Hematopoietic multipotent progenitor cell treated with erythropoietin and hydrocortisone succinate and interleukin-3 and kit ligand, for 17 days (in vitro differentiated cells): Measurements from ENCODE around the gene MMP28.

ENCODE experiments used
- DNase-seq: peaks from one replicate; pipeline ENCODE4 v3.0.0-alpha.2; 2015; ENCODE audit warnings: low spot score

The MMP28 gene

GRCh38 chr17:35726127-35726952 is 69.1 kb downstream of the MMP28 start:
- no peak for DNase-seq

DNA sequence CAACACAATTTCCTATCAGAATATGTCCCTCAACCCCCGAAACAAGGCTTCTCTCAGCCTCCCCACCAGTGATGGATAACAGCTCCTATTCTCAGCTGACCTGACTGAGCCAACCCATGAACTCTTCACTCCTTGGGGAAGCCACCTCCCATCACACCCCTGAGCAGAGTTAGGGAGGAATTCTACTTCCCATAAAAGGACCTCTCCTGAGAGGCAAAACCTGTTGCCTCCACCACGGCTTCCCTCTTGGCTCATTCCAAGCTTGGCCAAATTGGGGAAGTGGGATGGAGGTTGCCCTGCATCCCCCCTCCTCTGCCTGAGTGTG is 69.7 kb downstream of the MMP28 start:
- DNase-seq, result no peak

GRCh38 chr17:35725058-35725457 is 70.4 kb downstream of the MMP28 start:
- DNase-seq, result no peak

DNA sequence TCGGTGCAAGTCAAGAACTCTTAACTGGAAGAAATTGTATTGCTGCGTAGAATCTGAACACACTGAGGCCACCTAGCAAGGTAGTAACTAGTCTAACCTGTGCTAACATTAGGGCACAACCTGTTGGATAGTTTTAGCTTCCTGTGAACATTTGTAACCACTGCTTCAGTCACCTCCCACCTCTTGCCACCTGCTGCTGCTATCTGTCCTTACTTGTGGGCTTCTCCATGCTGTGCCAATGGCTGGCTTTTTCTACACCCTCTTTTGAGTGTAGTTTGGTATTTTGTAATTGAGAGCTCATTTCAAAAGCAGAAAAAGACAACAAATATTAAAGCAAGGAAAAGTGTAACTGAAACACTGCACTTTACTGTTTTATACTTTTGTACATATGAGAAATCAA is 71.7 kb downstream of the MMP28 start:
- DNase-seq, result no peak

DNA sequence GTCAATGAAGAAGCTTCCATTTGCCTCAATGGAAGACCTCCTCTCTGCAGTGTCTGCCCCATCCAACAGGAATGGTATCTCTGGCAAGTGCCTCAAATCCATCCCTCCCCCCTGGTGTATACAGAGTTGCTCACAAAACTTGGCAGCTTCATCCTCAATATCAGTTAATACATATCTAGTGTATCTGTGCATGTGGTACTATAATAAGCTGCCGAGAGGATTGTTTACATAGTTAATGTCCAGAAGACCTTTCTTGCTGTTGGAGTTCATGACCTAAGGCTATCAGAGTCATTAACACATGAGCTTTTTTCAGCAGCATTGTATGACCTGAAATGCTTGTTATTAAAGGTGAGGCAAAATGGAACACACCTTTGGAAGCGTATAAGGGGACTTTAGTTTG is 78.0 kb downstream of the MMP28 start:
- no peak for DNase-seq

DNA sequence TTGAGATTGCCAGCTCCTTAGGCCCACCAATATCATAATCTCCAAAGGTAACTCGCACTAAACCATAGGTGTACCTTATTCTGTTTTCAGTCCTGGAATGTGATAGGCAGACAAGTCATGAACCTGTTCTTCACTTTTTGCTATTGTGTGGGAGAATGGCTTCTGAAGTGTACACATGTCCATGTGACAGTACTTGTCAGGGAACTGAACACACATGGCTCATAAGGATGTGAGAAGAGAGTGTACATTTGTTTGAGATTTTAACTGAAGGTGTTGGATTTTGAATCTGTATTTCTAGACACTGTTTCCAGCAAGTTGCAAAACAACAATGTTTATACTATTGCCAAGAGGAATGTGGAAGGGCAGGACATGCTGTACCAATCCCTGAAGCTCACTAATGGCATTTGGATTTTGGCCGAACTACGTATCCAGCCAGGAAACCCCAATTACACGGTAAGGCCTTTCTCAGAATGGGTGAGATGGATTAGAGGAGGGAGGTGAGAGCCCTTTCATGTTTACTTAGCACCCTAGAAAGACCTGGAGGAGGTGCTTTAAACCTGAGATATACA is 78.5 kb downstream of the MMP28 start:
- no peak for DNase-seq

GRCh38 chr17:35716173-35716572 is 79.3 kb downstream of the MMP28 start:
- DNase-seq, result no peak
